SK-N-SH (cell line): ENCODE results near the gene CENPF. TPM values are rescaled to one million over a fixed set of nuclear protein-coding genes. Genes with fewer than 3 reads are reported as not detected.
"Not testable (repeated sequence)": the region's sequence is repeated elsewhere in the genome, so short reads cannot be mapped to it uniquely, and the experiment has no call there.

Experiments
- CTCF ChIA-PET: fragments of 300-600, 350-600 bp; formaldehyde crosslinking; extraction: SDS; loops from one replicate; lab custom pipeline; 2021; lab: Yijun Ruan, JAX
- POLR2A ChIA-PET: fragments of 350-600 bp; sonication (Branson Sonifier 250); formaldehyde crosslinking; extraction: SDS; loops from one replicate; lab custom pipeline; 2020; ENCODE audit warnings: antibody characterized with exemption, inconsistent platforms; lab: Yijun Ruan, JAX
- DNase-seq: peaks from one replicate; pipeline ENCODE4 v3.0.0; 2012
- H2AFZ ChIP-seq: fragments of 200-600 bp; sonication (generic); 2 replicates; pipeline ENCODE4 v1.8.1; 2016; ENCODE audit warnings: antibody characterized with exemption, mild to moderate bottlenecking, low read depth
- H3F3A ChIP-seq: fragments of 200-600 bp; sonication (generic); replicated peaks from 2 replicates; pipeline ENCODE3; 2016; ENCODE audit warnings: antibody characterized with exemption, mild to moderate bottlenecking; ENCODE audit not compliant: insufficient read depth
- H3K27ac ChIP-seq, 2 experiments: fragments of 200-500 bp in 1 of 2; fragments of 200-600 bp in 1 of 2; sonication (Bioruptor generic) in 1 of 2; sonication (generic), shearing (Covaris generic) in 1 of 2; 2 replicates each; pipeline versions ENCODE4 v1.5.1 to v1.6.1; 2014 to 2016; ENCODE audit warnings: low read depth in 2 of 2, inconsistent platforms in 1 of 2, low read length in 1 of 2, mild to moderate bottlenecking in 1 of 2, mixed read lengths in 1 of 2
- H3K27me3 ChIP-seq: fragments of 200-600 bp; sonication (generic), shearing (Covaris generic); 2 replicates; pipeline ENCODE4 v1.6.1; 2016; ENCODE audit warnings: mixed run types; ENCODE audit not compliant: insufficient read depth
- H3K36me3 ChIP-seq, 2 experiments: fragments of 200-500 bp in 1 of 2; fragments of 200-600 bp in 1 of 2; sonication (Bioruptor generic) in 1 of 2; sonication (generic) in 1 of 2; replicated peaks in 1 of 2; 2 replicates each; pipeline versions ENCODE3 to v1.5.1; 2014 to 2016; ENCODE audit warnings: low read length in 1 of 2, mild to moderate bottlenecking in 1 of 2; ENCODE audit not compliant: insufficient read depth in 2 of 2, control insufficient read depth in 1 of 2
- H3K4me1 ChIP-seq, 2 experiments: fragments of 200-500 bp in 1 of 2; fragments of 200-600 bp in 1 of 2; sonication (Bioruptor generic) in 1 of 2; sonication (generic), shearing (Covaris generic) in 1 of 2; 2 replicates each; pipeline versions ENCODE4 v1.5.1 to v1.6.1; 2014 to 2016; ENCODE audit warnings: low read depth in 1 of 2, low read length in 1 of 2, mixed run types in 1 of 2; ENCODE audit not compliant: insufficient read depth in 2 of 2, control insufficient read depth in 1 of 2
- H3K4me2 ChIP-seq: fragments of 200-600 bp; sonication (generic), shearing (Covaris generic); 2 replicates; pipeline ENCODE4 v1.6.1; 2017; ENCODE audit warnings: mixed run types
- H3K4me3 ChIP-seq, 2 experiments: fragments of 200-500 bp in 1 of 2; fragments of 200-600 bp in 1 of 2; sonication (Bioruptor generic) in 1 of 2; sonication (generic), shearing (Covaris generic) in 1 of 2; 2 replicates each; pipeline versions ENCODE4 v1.5.1 to v1.8.1; 2014 to 2016; ENCODE audit warnings: low read depth in 2 of 2, inconsistent platforms in 1 of 2, low read length in 1 of 2, mild to moderate bottlenecking in 1 of 2, mixed read lengths in 1 of 2, moderate library complexity in 1 of 2
- H3K79me2 ChIP-seq: fragments of 200-600 bp; sonication (generic); 2 replicates; pipeline ENCODE4 v1.8.1; 2017; ENCODE audit warnings: mild to moderate bottlenecking; ENCODE audit not compliant: insufficient read depth
- H3K9ac ChIP-seq: fragments of 200-600 bp; sonication (generic); 2 replicates; pipeline ENCODE4 v1.6.1; 2017; ENCODE audit warnings: mixed run types
- H3K9me2 ChIP-seq: fragments of 200-600 bp; sonication (generic); 2 replicates; pipeline ENCODE4 v1.6.1; 2017; ENCODE audit warnings: mixed run types
- H3K9me3 ChIP-seq: fragments of 200-600 bp; sonication (generic); 2 replicates; pipeline ENCODE4 v1.6.1; 2017; ENCODE audit warnings: mixed run types, mild to moderate bottlenecking, moderate library complexity
- H4K20me1 ChIP-seq: fragments of 200-600 bp; sonication (generic); 2 replicates; pipeline ENCODE4 v1.6.1; 2017; ENCODE audit warnings: mild to moderate bottlenecking, mixed run types; ENCODE audit not compliant: insufficient read depth
- CHD2 ChIP-seq: fragments of 150-350 bp; IDR thresholded peaks from 2 replicates; pipeline ENCODE4 v1.6.1; 2018; ENCODE audit warnings: low read length; ENCODE audit not compliant: partially characterized antibody
- EP300 ChIP-seq, 2 experiments: IDR thresholded peaks; 2 replicates each; pipeline versions ENCODE4 v1.4.0 to v1.6.1; 2012; ENCODE audit warnings: borderline replicate concordance in 1 of 2, low read depth in 1 of 2, low read length in 1 of 2
- FOXJ3 ChIP-seq: sonication (generic); formaldehyde crosslinking; IDR thresholded peaks from 2 replicates; pipeline ENCODE4 v1.5.1; 2020; ENCODE audit warnings: mild to moderate bottlenecking, missing genetic modification reagents
- FOXM1 ChIP-seq: IDR thresholded peaks from 2 replicates; pipeline ENCODE4 v1.4.0; 2012; ENCODE audit warnings: low read depth, mild to moderate bottlenecking
- GABPA ChIP-seq: IDR thresholded peaks from 2 replicates; pipeline ENCODE4 v1.4.0; 2012; ENCODE audit warnings: low read depth, mild to moderate bottlenecking
- GATA2 ChIP-seq: sonication (generic); formaldehyde crosslinking; IDR thresholded peaks from 2 replicates; pipeline ENCODE4 v1.5.0; 2020; ENCODE audit warnings: mild to moderate bottlenecking, missing genetic modification reagents
- MEF2A ChIP-seq: IDR thresholded peaks from 2 replicates; pipeline ENCODE4 v1.4.0; 2012; ENCODE audit warnings: low read depth, borderline replicate concordance
- NFIC ChIP-seq: IDR thresholded peaks from 2 replicates; pipeline ENCODE4 v1.4.0; 2012; ENCODE audit warnings: borderline replicate concordance
- NRF1 ChIP-seq: IDR thresholded peaks from 2 replicates; pipeline ENCODE4 v1.6.1; 2012; ENCODE audit warnings: low read depth, mild to moderate bottlenecking, low read length
- POLR2AphosphoS5 ChIP-seq: IDR thresholded peaks from 2 replicates; pipeline ENCODE4 v1.6.1; 2012; ENCODE audit warnings: low read depth, low read length
- RAD21 ChIP-seq: IDR thresholded peaks from 2 replicates; pipeline ENCODE4 v1.6.1; 2012; ENCODE audit warnings: mild to moderate bottlenecking, low read length
- RCOR1 ChIP-seq: fragments of 150-350 bp; IDR thresholded peaks from 2 replicates; pipeline ENCODE4 v1.6.1; 2017; ENCODE audit warnings: antibody characterized with exemption, low read length
- REST ChIP-seq: IDR thresholded peaks from 2 replicates; pipeline ENCODE4 v1.6.1; 2012; ENCODE audit warnings: mild to moderate bottlenecking, low read depth, low read length, moderate library complexity
- RFX5 ChIP-seq: IDR thresholded peaks from 2 replicates; pipeline ENCODE4 v1.6.1; 2012; ENCODE audit warnings: mild to moderate bottlenecking, improper control_type of control experiment, low read length
- TAF1 ChIP-seq: IDR thresholded peaks from 2 replicates; pipeline ENCODE4 v1.6.1; 2012; ENCODE audit warnings: low read depth, mild to moderate bottlenecking, low read length, moderate library complexity, borderline replicate concordance
- USF2 ChIP-seq: fragments of 150-350 bp; IDR thresholded peaks from 2 replicates; pipeline ENCODE4 v1.6.1; 2017; ENCODE audit warnings: antibody characterized with exemption, low read length, low read depth, borderline replicate concordance
- WGBS: methylation state at CpG from one replicate; pipeline ENCODE4 v1.1.6; 2017; ENCODE audit warnings: low lambda C conversion rate; 5-methylcytosine and 5-hydroxymethylcytosine counted together
- polyA plus RNA-seq, 3 experiments: library from polyadenylated mRNA; depleted of rRNA; stranded (reverse); fragments of >200 nt; gene quantifications; 2 replicates each; pipeline ENCODE4 v1.2.3, GENCODE V29; 2012
- TF ChIP-seq, protein P1 (sequence below): fragments of 200-600 bp; sonication (generic); IDR thresholded peaks from 2 replicates; pipeline ENCODE4 v1.6.1; 2017; ENCODE audit warnings: antibody characterized with exemption, mild to moderate bottlenecking, moderate library complexity
- TF ChIP-seq, protein P2 (sequence below): fragments of 150-350 bp; IDR thresholded peaks from 2 replicates; pipeline ENCODE4 v1.6.1; 2016; ENCODE audit warnings: mild to moderate bottlenecking, low read depth, low read length

CENPF gene
- polyA plus RNA-seq, 1 of the 3 experiments (the other 2 are of a cell fraction), result 14.5 TPM

DNA sequence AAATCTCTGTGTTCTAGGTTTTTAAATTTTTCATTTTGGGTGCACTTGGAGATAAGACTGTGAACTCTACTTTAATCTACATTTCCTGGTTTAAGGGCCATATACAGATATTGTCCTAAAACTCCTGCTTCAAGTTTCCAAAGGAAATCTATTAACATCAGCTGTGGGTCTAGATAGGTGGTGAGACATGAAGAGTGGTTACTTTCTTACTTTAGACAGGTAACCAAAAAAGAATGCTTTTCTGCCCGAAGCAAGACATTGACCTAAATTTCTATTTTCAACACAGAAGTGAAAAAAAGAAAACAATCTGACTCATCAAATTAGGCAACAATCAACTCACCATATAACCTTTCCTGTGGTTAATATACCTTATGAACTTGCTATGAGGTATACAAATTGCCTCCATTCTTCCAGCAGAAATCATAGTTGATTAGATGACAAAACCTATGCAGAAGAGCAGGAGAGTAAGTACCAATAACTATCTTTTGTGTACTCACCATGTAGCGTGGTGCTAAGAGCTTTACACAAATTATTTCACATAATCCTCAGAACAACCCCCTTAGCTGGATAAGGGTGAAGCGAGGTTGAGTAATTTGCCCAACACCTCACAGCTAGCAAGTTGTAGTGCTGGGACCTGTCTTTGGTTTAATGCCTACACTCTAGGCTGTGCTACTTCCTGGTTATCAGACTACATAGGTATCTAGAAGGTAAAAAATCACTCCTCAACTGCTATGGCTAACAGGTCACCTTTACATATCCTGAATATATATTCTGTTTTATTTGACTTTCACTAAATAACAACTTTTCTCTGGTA lies 28.2 kb upstream of the CENPF start:
- Histone ChIP-seq H3K4me3 (no peak overlapping the region), H3F3A (peaks cover 17% of the 10 kb centered on the region), H3K27ac (no peak overlapping the region), H3K4me1 (peaks cover 0 to 5% of the 10 kb centered on the region in 2 experiments; a peak in 1 of 4 replicates), H3K9me3 (peaks cover 9% of the 10 kb centered on the region; the same call in 1 of the 2 replicates), H3K27me3 (no peaks in the 10 kb centered on the region), H3K9me2 (no peaks in the 10 kb centered on the region), H3K36me3 (no peaks in the 10 kb centered on the region), H3K9ac (no peak overlapping the region), H3K79me2 (no peaks in the 10 kb centered on the region), H4K20me1 (no peaks in the 10 kb centered on the region), H3K4me2 (no peak overlapping the region), H2AFZ (no peak overlapping the region)
- no peak for TF ChIP-seq GATA2 (CRISPR knock-in tag)
- no peak for TF ChIP-seq TAF1
- TF ChIP-seq, protein P1, sequence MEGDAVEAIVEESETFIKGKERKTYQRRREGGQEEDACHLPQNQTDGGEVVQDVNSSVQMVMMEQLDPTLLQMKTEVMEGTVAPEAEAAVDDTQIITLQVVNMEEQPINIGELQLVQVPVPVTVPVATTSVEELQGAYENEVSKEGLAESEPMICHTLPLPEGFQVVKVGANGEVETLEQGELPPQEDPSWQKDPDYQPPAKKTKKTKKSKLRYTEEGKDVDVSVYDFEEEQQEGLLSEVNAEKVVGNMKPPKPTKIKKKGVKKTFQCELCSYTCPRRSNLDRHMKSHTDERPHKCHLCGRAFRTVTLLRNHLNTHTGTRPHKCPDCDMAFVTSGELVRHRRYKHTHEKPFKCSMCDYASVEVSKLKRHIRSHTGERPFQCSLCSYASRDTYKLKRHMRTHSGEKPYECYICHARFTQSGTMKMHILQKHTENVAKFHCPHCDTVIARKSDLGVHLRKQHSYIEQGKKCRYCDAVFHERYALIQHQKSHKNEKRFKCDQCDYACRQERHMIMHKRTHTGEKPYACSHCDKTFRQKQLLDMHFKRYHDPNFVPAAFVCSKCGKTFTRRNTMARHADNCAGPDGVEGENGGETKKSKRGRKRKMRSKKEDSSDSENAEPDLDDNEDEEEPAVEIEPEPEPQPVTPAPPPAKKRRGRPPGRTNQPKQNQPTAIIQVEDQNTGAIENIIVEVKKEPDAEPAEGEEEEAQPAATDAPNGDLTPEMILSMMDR, result no peak
- TF ChIP-seq CHD2, result no peak
- TF ChIP-seq USF2, result no peak
- no peak for TF ChIP-seq NRF1
- no peak for TF ChIP-seq FOXJ3 (CRISPR knock-in tag)
- no peak for TF ChIP-seq GABPA
- no peak for TF ChIP-seq FOXM1
- TF ChIP-seq RCOR1, result no peak
- TF ChIP-seq MEF2A, result no peak
- TF ChIP-seq NFIC, result no peak
- TF ChIP-seq, protein P2, sequence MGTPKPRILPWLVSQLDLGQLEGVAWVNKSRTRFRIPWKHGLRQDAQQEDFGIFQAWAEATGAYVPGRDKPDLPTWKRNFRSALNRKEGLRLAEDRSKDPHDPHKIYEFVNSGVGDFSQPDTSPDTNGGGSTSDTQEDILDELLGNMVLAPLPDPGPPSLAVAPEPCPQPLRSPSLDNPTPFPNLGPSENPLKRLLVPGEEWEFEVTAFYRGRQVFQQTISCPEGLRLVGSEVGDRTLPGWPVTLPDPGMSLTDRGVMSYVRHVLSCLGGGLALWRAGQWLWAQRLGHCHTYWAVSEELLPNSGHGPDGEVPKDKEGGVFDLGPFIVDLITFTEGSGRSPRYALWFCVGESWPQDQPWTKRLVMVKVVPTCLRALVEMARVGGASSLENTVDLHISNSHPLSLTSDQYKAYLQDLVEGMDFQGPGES, result no peak
- TF ChIP-seq EP300 (IDR thresholded peaks at IDR 0.05; ENCODE audit: borderline replicate concordance in 1 of 2, low read depth in 1 of 2, low read length in 1 of 2), result no peak
- TF ChIP-seq RAD21, result no peak
- TF ChIP-seq RFX5, result no peak
- no peak for TF ChIP-seq POLR2AphosphoS5
- no peak for TF ChIP-seq REST
- WGBS, result 79% methylated on average over 3 of the region's 3 CpGs
- CTCF ChIA-PET, result interaction anchor here (1.2 to 4.6 kb wide), 4 partner anchors 9 to 314 kb away, joined by 3 to 15 read pairs (median 4); no protein-coding TSS in a partner anchor
- POLR2A ChIA-PET, result no interaction called here
- no peak for DNase-seq

DNA sequence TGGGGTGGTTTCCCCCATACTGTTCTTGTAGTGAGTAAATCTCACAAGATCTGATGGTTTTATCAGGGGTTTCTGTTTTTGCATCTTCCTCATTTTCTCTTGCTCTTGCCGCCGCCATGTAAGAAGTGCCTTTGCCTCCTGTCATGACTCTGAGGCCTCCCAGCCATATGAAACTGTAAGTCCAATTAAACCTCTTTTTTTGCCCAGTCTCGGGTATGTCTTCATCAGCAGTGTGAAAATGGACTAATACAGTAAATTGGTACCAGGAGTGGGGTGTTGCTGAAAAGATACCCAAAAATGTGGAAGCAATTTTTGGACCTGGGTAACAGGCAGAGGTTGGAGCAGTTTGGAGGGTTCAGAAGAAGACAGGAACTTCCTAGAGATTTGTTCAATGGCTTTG lies 26.9 kb upstream of the CENPF start:
- 64% methylated on average over 3 of the region's 3 CpGs for WGBS

More for the DNA sequence above, 26.9 kb upstream of the CENPF start:
- H2AFZ ChIP-seq, H3K9me2 ChIP-seq, POLR2A ChIA-PET, H3K4me2 ChIP-seq, H4K20me1 ChIP-seq, H3K9me3 ChIP-seq, H3K9ac ChIP-seq, H3K27ac ChIP-seq, H3K27me3 ChIP-seq, H3K4me1 ChIP-seq, H3K79me2 ChIP-seq, DNase-seq, H3K4me3 ChIP-seq, H3K36me3 ChIP-seq: not testable (repeated sequence)
- peaks cover 12% of the 10 kb centered on the region for H3F3A ChIP-seq
- CTCF ChIA-PET, result interaction anchor here (0.6 kb wide), 1 partner anchor 243 kb away, joined by 3 read pairs; no protein-coding TSS in a partner anchor
